Activated CD8-positive, alpha-beta memory T cell treated with anti-CD3 and anti-CD28 coated beads for 24 hours (primary cell): ENCODE results near the gene PIEZO2.
"Not testable (repeated sequence)": the region's sequence is repeated elsewhere in the genome, so short reads cannot be mapped to it uniquely, and the experiment has no call there.

Experiments
- DNase-seq: peaks from one replicate; pipeline ENCODE4 v3.0.0-alpha.2; 2020

PIEZO2 gene

GRCh38 chr18:11149441-11150270 is at the start of gene PIEZO2:
PIEZO2 (minus strand) TSS chr18:11149569; CDS start chr18:11148588, 981 bp downstream.
- DNase-seq = no peak

GRCh38 chr18:11183637-11184036 is 34.3 kb upstream of the PIEZO2 start:
- no peak for DNase-seq

- not testable (repeated sequence) for DNase-seq
Measured at GRCh38 chr18:11181629-11182028, 32.3 kb upstream of the PIEZO2 start.

GRCh38 chr18:11179959-11180519 is 30.7 kb upstream of the PIEZO2 start:
- no peak for DNase-seq

GRCh38 chr18:11178951-11179549 is 29.7 kb upstream of the PIEZO2 start:
- no peak for DNase-seq

- no peak for DNase-seq
Measured at GRCh38 chr18:11177382-11177781, 28.0 kb upstream of the PIEZO2 start.

- DNase-seq = no peak
Measured at GRCh38 chr18:11176481-11176881, 27.1 kb upstream of the PIEZO2 start.

- no peak for DNase-seq
Measured at GRCh38 chr18:11175266-11175979, 26.1 kb upstream of the PIEZO2 start.

- DNase-seq = not testable (repeated sequence)
Measured at GRCh38 chr18:11174179-11174578, 24.8 kb upstream of the PIEZO2 start.

- no peak for DNase-seq
Measured at GRCh38 chr18:11167778-11168177, 18.4 kb upstream of the PIEZO2 start.

GRCh38 chr18:11165952-11166351 is 16.6 kb upstream of the PIEZO2 start:
- DNase-seq = no peak

GRCh38 chr18:11165138-11165537 is 15.8 kb upstream of the PIEZO2 start:
- DNase-seq = no peak

- DNase-seq = no peak
Measured at GRCh38 chr18:11163665-11164064, 14.3 kb upstream of the PIEZO2 start.

- DNase-seq = no peak
Measured at GRCh38 chr18:11162889-11163288, 13.5 kb upstream of the PIEZO2 start.

- DNase-seq = no peak
Measured at GRCh38 chr18:11162462-11162861, 13.1 kb upstream of the PIEZO2 start.

GRCh38 chr18:11160313-11160712 is 10.9 kb upstream of the PIEZO2 start:
- DNase-seq = no peak

GRCh38 chr18:11159844-11160243 is 10.5 kb upstream of the PIEZO2 start:
- DNase-seq = no peak

GRCh38 chr18:11156978-11157377 is 7.6 kb upstream of the PIEZO2 start:
- DNase-seq = no peak

- no peak for DNase-seq
Measured at GRCh38 chr18:11155034-11155759, 5.8 kb upstream of the PIEZO2 start.

- no peak for DNase-seq
Measured at GRCh38 chr18:11154368-11154989, 5.1 kb upstream of the PIEZO2 start.

- DNase-seq = no peak
Measured at GRCh38 chr18:11153097-11153496, 3.7 kb upstream of the PIEZO2 start.

GRCh38 chr18:11150271-11150615 is 874 bp upstream of the PIEZO2 start:
- no peak for DNase-seq
